Measurements from ENCODE around the gene SEMA5B.

DNA sequence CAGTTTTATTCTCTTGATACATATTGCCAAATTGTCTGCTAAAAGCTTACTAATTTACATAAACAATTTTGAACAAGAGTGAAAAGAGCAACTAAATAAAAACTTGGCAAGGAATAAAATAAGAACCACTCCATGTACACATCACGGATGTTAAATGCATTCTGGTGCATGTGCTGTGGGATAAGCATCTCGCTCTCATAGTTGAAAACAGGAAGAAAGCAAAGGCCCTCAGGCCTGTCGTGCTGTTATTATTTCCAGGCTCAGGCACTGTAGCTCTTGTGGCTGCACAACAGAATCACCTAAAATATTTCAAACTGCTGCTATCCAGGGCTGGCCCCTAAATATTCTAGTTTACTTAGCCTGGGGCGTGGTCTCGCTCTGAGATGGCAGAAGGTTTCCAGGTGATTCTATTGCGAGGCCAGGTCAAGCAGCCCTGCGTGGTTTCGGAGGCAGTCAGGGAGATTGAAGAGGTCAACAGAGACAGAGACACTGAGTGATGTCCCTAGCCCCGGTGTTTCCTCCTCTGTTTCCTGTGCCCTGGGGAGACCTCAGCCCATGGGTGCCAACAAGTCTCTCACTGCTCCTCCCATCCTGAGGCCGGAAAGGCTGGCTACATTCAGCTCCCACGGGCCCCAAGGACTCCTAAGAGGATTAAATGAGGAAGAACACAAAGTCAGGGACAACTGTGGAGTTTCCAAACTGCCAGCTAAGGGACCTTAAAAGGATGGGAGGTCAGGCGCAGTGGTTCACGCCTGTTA, 21.1 kb upstream of the SEMA5B start:
- TF ChIP-seq POLR2AphosphoS5 (IDR thresholded peaks at IDR 0.05; ENCODE audit: low read depth), result no peak
- TF ChIP-seq, protein P1, sequence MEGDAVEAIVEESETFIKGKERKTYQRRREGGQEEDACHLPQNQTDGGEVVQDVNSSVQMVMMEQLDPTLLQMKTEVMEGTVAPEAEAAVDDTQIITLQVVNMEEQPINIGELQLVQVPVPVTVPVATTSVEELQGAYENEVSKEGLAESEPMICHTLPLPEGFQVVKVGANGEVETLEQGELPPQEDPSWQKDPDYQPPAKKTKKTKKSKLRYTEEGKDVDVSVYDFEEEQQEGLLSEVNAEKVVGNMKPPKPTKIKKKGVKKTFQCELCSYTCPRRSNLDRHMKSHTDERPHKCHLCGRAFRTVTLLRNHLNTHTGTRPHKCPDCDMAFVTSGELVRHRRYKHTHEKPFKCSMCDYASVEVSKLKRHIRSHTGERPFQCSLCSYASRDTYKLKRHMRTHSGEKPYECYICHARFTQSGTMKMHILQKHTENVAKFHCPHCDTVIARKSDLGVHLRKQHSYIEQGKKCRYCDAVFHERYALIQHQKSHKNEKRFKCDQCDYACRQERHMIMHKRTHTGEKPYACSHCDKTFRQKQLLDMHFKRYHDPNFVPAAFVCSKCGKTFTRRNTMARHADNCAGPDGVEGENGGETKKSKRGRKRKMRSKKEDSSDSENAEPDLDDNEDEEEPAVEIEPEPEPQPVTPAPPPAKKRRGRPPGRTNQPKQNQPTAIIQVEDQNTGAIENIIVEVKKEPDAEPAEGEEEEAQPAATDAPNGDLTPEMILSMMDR (IDR thresholded peaks at IDR 0.05; ENCODE audit: insufficient read depth, low read length), result no peak

All from HL-60 (cell line).